22Rv1 (cell line): Measurements from ENCODE around the gene SDK1.

Experiments
- CTCF ChIP-seq: fragments of 450-650 bp; IDR thresholded peaks from 2 replicates; pipeline ENCODE4 v1.5.1; 2017; ENCODE audit warnings: mild to moderate bottlenecking
- ZFX ChIP-seq: fragments of 450-650 bp; IDR thresholded peaks from 2 replicates; pipeline ENCODE4 v1.6.1; 2017; ENCODE audit warnings: antibody characterized with exemption, borderline replicate concordance

- TF ChIP-seq CTCF (no peak), ZFX (no peak)
These were observed 277.3 kb downstream of the SDK1 start for GRCh38 chr7:3578399-3578798.
